H9 (cell line): Measurements from ENCODE around the gene NCK1. TPM values are rescaled to one million over a fixed set of nuclear protein-coding genes. Genes with fewer than 3 reads are reported as not detected.

Source experiments
- DNase-seq: peaks from one replicate; pipeline ENCODE4 v3.0.0-alpha.2; 2017
- H2AFZ ChIP-seq: one replicate; pipeline ENCODE4 v1.6.1; 2013; ENCODE audit warnings: mild to moderate bottlenecking, low read length, control low read depth, moderate library complexity
- H2AK5ac ChIP-seq: 2 replicates; pipeline ENCODE4 v1.6.1; 2013; ENCODE audit warnings: low read length, control low read depth, mixed read lengths; ENCODE audit not compliant: insufficient read length
- H2BK120ac ChIP-seq: one replicate; pipeline ENCODE4 v1.6.1; 2013; ENCODE audit warnings: low read depth, mild to moderate bottlenecking, low read length, control low read depth, inconsistent platforms; ENCODE audit not compliant: poor library complexity, severe bottlenecking
- H2BK12ac ChIP-seq: 2 replicates; pipeline ENCODE4 v1.6.1; 2013; ENCODE audit warnings: low read length, control low read depth, mixed read lengths, low read depth; ENCODE audit not compliant: insufficient read length
- H2BK15ac ChIP-seq: 2 replicates; pipeline ENCODE4 v1.6.1; 2013; ENCODE audit warnings: low read depth, low read length, control low read depth
- H2BK20ac ChIP-seq: one replicate; pipeline ENCODE4 v1.6.1; 2013; ENCODE audit warnings: low read depth, mild to moderate bottlenecking, low read length, control low read depth, inconsistent platforms; ENCODE audit not compliant: poor library complexity, severe bottlenecking
- H2BK5ac ChIP-seq: 2 replicates; pipeline ENCODE4 v1.6.1; 2013; ENCODE audit warnings: low read length, control low read depth, mixed read lengths; ENCODE audit not compliant: insufficient read length
- H3K14ac ChIP-seq: 2 replicates; pipeline ENCODE4 v1.6.1; 2013; ENCODE audit warnings: low read length, control low read depth; ENCODE audit not compliant: insufficient read depth
- H3K18ac ChIP-seq: 2 replicates; pipeline ENCODE4 v1.6.1; 2013; ENCODE audit warnings: low read depth, mild to moderate bottlenecking, mixed read lengths, low read length, control low read depth; ENCODE audit not compliant: insufficient read length
- H3K23ac ChIP-seq: 2 replicates; pipeline ENCODE4 v1.6.1; 2013; ENCODE audit warnings: low read length, control low read depth, mixed read lengths, low read depth; ENCODE audit not compliant: insufficient read length
- H3K23me2 ChIP-seq: 2 replicates; pipeline ENCODE4 v1.6.1; 2013; ENCODE audit warnings: low read depth, mild to moderate bottlenecking, mixed read lengths, low read length, control low read depth; ENCODE audit not compliant: insufficient read length, poor library complexity, severe bottlenecking
- H3K27ac ChIP-seq: 2 replicates; pipeline ENCODE4 v1.5.1; 2013; ENCODE audit warnings: low read length, control low read depth, mixed read lengths, low read depth; ENCODE audit not compliant: insufficient read length
- H3K27me3 ChIP-seq: 2 replicates; pipeline ENCODE4 v1.6.1; 2013; ENCODE audit warnings: low read length, control low read depth, inconsistent platforms; ENCODE audit not compliant: insufficient read depth
- H3K4ac ChIP-seq: 2 replicates; pipeline ENCODE4 v1.6.1; 2013; ENCODE audit warnings: low read depth, mild to moderate bottlenecking, control low read depth, inconsistent platforms, low read length, moderate library complexity
- H3K4me1 ChIP-seq: 2 replicates; pipeline ENCODE4 v1.6.1; 2013; ENCODE audit warnings: low read length, control low read depth, inconsistent platforms; ENCODE audit not compliant: insufficient read depth
- H3K4me2 ChIP-seq: 2 replicates; pipeline ENCODE4 v1.6.1; 2013; ENCODE audit warnings: low read length, control low read depth, mixed read lengths; ENCODE audit not compliant: insufficient read length, insufficient read depth
- H3K56ac ChIP-seq: 2 replicates; pipeline ENCODE4 v1.6.1; 2013; ENCODE audit warnings: low read depth, mild to moderate bottlenecking, mixed read lengths, low read length, control low read depth; ENCODE audit not compliant: insufficient read length
- H3K79me1 ChIP-seq: 2 replicates; pipeline ENCODE4 v1.6.1; 2013; ENCODE audit warnings: low read depth, mild to moderate bottlenecking, moderate library complexity, low read length, control low read depth, inconsistent platforms; ENCODE audit not compliant: insufficient read depth, poor library complexity, severe bottlenecking
- H3K79me2 ChIP-seq: 2 replicates; pipeline ENCODE4 v1.6.1; 2013; ENCODE audit warnings: low read length, control low read depth, inconsistent platforms; ENCODE audit not compliant: insufficient read depth
- H3K9ac ChIP-seq: 2 replicates; pipeline ENCODE4 v1.6.1; 2013; ENCODE audit warnings: low read length, control low read depth, mixed read lengths; ENCODE audit not compliant: insufficient read length; ENCODE audit errors: extremely low read depth
- H3K9me3 ChIP-seq: one replicate; pipeline ENCODE4 v1.6.1; 2013; ENCODE audit warnings: low read depth, low read length, inconsistent platforms; ENCODE audit not compliant: control insufficient read depth
- H3T11ph ChIP-seq: one replicate; pipeline ENCODE4 v1.6.1; 2013; ENCODE audit warnings: mild to moderate bottlenecking, low read length, control low read depth, inconsistent platforms
- H4K20me1 ChIP-seq: one replicate; pipeline ENCODE4 v1.6.1; 2013; ENCODE audit not compliant: control insufficient read depth, insufficient read length, insufficient read depth
- H4K5ac ChIP-seq: 2 replicates; pipeline ENCODE4 v1.6.1; 2013; ENCODE audit warnings: low read depth, mild to moderate bottlenecking, mixed read lengths, low read length, control low read depth; ENCODE audit not compliant: insufficient read length
- H4K8ac ChIP-seq: replicated peaks from 2 replicates; pipeline ENCODE4 v1.6.1; 2013; ENCODE audit warnings: low read length, control low read depth, mixed read lengths, low read depth; ENCODE audit not compliant: insufficient read length
- H4K91ac ChIP-seq: 2 replicates; pipeline ENCODE4 v1.6.1; 2013; ENCODE audit warnings: low read depth, mild to moderate bottlenecking, moderate library complexity, mixed read lengths, low read length, control low read depth; ENCODE audit not compliant: insufficient read length
- H3K27ac Mint-ChIP-seq, 3 experiments: 2 replicates in 2 of 3; 3 replicates in 1 of 3; pipeline ENCODE4 v1.8.0; 2020 to 2021; ENCODE audit warnings: mixed read lengths in 3 of 3, mild to moderate bottlenecking in 1 of 3, moderate library complexity in 1 of 3
- H3K27me3 Mint-ChIP-seq: 2 replicates; pipeline ENCODE4 v1.8.0; 2021; ENCODE audit warnings: low read depth, mild to moderate bottlenecking, moderate library complexity, mixed read lengths
- H3K36me3 Mint-ChIP-seq, 3 experiments: 2 replicates in 2 of 3; 3 replicates in 1 of 3; pipeline ENCODE4 v1.8.0; 2020 to 2021; ENCODE audit warnings: low read depth in 3 of 3, mixed read lengths in 3 of 3; ENCODE audit not compliant: insufficient read depth in 1 of 3
- H3K4me1 Mint-ChIP-seq, 2 experiments: 2 replicates each; pipeline ENCODE4 v1.8.0; 2020; ENCODE audit warnings: mixed read lengths in 2 of 2
- H3K4me3 Mint-ChIP-seq, 2 experiments: 2 replicates in 1 of 2; 3 replicates in 1 of 2; pipeline ENCODE4 v1.8.0; 2020 to 2021; ENCODE audit warnings: mild to moderate bottlenecking in 2 of 2, mixed read lengths in 2 of 2, moderate library complexity in 1 of 2
- H3K9me3 Mint-ChIP-seq, 2 experiments: 2 replicates in 1 of 2; 3 replicates in 1 of 2; pipeline ENCODE4 v1.8.0; 2020; ENCODE audit warnings: mild to moderate bottlenecking in 2 of 2, mixed read lengths in 2 of 2, moderate library complexity in 1 of 2
- CTCF ChIP-seq: fragments of 200-600 bp; sonication (generic); conservative IDR thresholded peaks from 3 replicates; pipeline ENCODE4 v1.8.0; 2021; ENCODE audit warnings: antibody characterized with exemption, mild to moderate bottlenecking
- WGBS: extraction: QIAGEN DNeasy Blood & Tissue Kit; methylation state at CpG from one replicate; pipeline ENCODE4 v1.1.7; 2013; ENCODE audit warnings: missing lambda C conversion rate, low lambda C conversion rate, mixed read lengths; ENCODE audit not compliant: insufficient read length; ENCODE audit errors: extremely low coverage; 5-methylcytosine and 5-hydroxymethylcytosine counted together
- total RNA-seq: library from RNA; stranded (reverse); gene quantifications from 2 replicates; pipeline ENCODE4 v1.2.1, GENCODE V29; 2021

Gene NCK1
- total RNA-seq, 1 experiment from 2014 or later: 26.4 TPM

DNA sequence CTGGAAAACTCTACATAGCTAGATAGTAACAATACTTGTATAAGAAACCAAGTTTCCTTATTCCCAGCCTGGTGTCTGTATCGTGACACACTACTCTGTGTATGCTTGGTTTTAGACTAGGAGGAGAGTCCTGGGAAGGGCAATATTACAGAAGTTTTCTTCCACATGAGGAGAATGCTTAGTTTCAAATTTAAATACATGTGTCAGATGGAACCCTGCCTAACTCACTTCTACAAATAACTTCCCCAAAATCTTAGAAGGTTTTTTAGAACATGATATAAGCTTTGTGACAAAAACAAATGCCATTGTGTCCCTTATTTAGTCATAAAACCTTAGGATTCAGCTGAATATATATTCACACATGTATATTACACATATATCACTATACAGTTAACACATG lies 88.6 kb downstream of the NCK1 start:
- no peaks in the 10 kb centered on the region for H3K9me3 Mint-ChIP-seq
- H3K27ac Mint-ChIP-seq: no peak overlapping the region
- H4K8ac ChIP-seq: no peak overlapping the region
- H2BK20ac ChIP-seq: no peak overlapping the region
- H3K4me1 Mint-ChIP-seq: peaks cover 9 to 13% of the 10 kb centered on the region in 2 experiments
- H3K9me3 ChIP-seq: no peaks in the 10 kb centered on the region
- H3K23me2 ChIP-seq: no peaks in the 10 kb centered on the region
- no peak overlapping the region for H2AFZ ChIP-seq
- H3K79me1 ChIP-seq: no peaks in the 10 kb centered on the region
- H3K4me3 Mint-ChIP-seq: no peak overlapping the region
- H3K56ac ChIP-seq: no peak overlapping the region
- H3K79me2 ChIP-seq: no peaks in the 10 kb centered on the region
- no peak for TF ChIP-seq CTCF
- no peak overlapping the region for H3K9ac ChIP-seq
- H4K20me1 ChIP-seq: no peaks in the 10 kb centered on the region
- H3K14ac ChIP-seq: no peak overlapping the region
- H3K23ac ChIP-seq: no peak overlapping the region
- no peak overlapping the region for H3K27ac ChIP-seq
- peaks cover 0 to 8% (median 0%) of the 10 kb centered on the region in 3 experiments; a peak in 3 of 7 replicates for H3K36me3 Mint-ChIP-seq
- no peaks in the 10 kb centered on the region for H3K27me3 Mint-ChIP-seq
- H2BK120ac ChIP-seq: no peak overlapping the region
- no CpG with 5 or more reads among the region's 1 CpG for WGBS
- H2AK5ac ChIP-seq: no peak overlapping the region
- H4K91ac ChIP-seq: no peak overlapping the region
- H3K27me3 ChIP-seq: no peaks in the 10 kb centered on the region
- peaks cover 2% of the 10 kb centered on the region; the same call in 1 of the 2 replicates for H3K4me1 ChIP-seq
- H3K18ac ChIP-seq: no peak overlapping the region
- no peak for DNase-seq
- no peak overlapping the region for H4K5ac ChIP-seq
- no peak overlapping the region for H2BK15ac ChIP-seq
- no peak overlapping the region for H2BK5ac ChIP-seq
- no peak overlapping the region for H2BK12ac ChIP-seq
- H3K4ac ChIP-seq: no peak overlapping the region
- H3K4me2 ChIP-seq: no peak overlapping the region
- no peak overlapping the region for H3T11ph ChIP-seq
